ENCODE results near the gene IFIT1. TPM values are rescaled to one million over a fixed set of nuclear protein-coding genes. Genes with fewer than 3 reads are reported as not detected.

The IFIT1 gene
- total and polyA plus RNA-seq, 2 donors (not counting 3 experiments of a cell fraction or from before 2014, with no cell fraction given), result 0.51 to 0.75 TPM

GRCh38 chr10:89373916-89374711, 18.3 kb upstream of the IFIT1 start:
- Histone ChIP-seq H2AFZ (ENCODE audit: low read depth, low read length) (no peak overlapping the region), H3K36me3 (ENCODE audit: control insufficient read depth in 2 of 2, extremely low read depth in 1 of 2, insufficient read depth in 2 of 2, low read length in 2 of 2) (no peaks in the 10 kb centered on the region), H3K27ac (ENCODE audit: insufficient read depth, low read depth, low read length) (no peak overlapping the region), H3K79me2 (ENCODE audit: control insufficient read depth, insufficient read depth, low read length) (no peaks in the 10 kb centered on the region), H3K9me3 (replicated peaks; ENCODE audit: control insufficient read depth, insufficient read depth, low read length) (no peaks in the 10 kb centered on the region), H3K9ac (replicated peaks; ENCODE audit: extremely low read depth, insufficient read depth, low read length) (no peak overlapping the region), H3K9me1 (replicated peaks; ENCODE audit: control insufficient read depth, extremely low read depth, insufficient read depth, low read length) (no peaks in the 10 kb centered on the region), H3K27me3 (ENCODE audit: control insufficient read depth in 2 of 2, insufficient read depth in 2 of 2, low read length in 2 of 2) (peaks cover 6 to 9% of the 10 kb centered on the region in 2 experiments), H4K20me1 (replicated peaks; ENCODE audit: control insufficient read depth, extremely low read depth, insufficient read depth, low read length) (no peaks in the 10 kb centered on the region), H3K4me2 (ENCODE audit: insufficient read depth, low read length) (peak overlapping the region; percentile 37), H3K4me1 (ENCODE audit: control insufficient read depth, extremely low read depth, insufficient read depth, low read length) (peaks cover 11% of the 10 kb centered on the region), H3K4me3 (replicated peaks in 1 of 3; ENCODE audit: insufficient read depth in 1 of 3, low read depth in 1 of 3, low read length in 3 of 3) (no peak overlapping the region)
- TF ChIP-seq MAX (IDR thresholded peaks at IDR 0.05; ENCODE audit: insufficient read depth, insufficient read length), result peak; percentile 42
- no peak for TF ChIP-seq GATA2 (IDR thresholded peaks at IDR 0.05; ENCODE audit: insufficient read depth, insufficient read length, low read depth, low read length)
- no peak for TF ChIP-seq POLR2AphosphoS5 (IDR thresholded peaks at IDR 0.05; ENCODE audit: insufficient read depth, low read depth, low read length)
- no peak for TF ChIP-seq MYC (IDR thresholded peaks at IDR 0.05; ENCODE audit: low read depth, low read length)
- no peak for TF ChIP-seq EZH2 (IDR thresholded peaks at IDR 0.05; ENCODE audit: borderline replicate concordance, low read depth, low read length, severe bottlenecking)
- no peak for TF ChIP-seq JUN (IDR thresholded peaks at IDR 0.05; ENCODE audit: borderline replicate concordance, insufficient read depth, insufficient read length, low read depth)
- TF ChIP-seq POLR2A (IDR thresholded peaks at IDR 0.05; ENCODE audit: low read depth, low read length), result no peak
- no peak for TF ChIP-seq FOS (IDR thresholded peaks at IDR 0.05; ENCODE audit: borderline replicate concordance, insufficient read depth, low read length)
- POLR2A ChIA-PET, result interaction anchor here (0.7 kb wide), 1 partner anchor 72 kb away, joined by 3 read pairs; the partner anchor contains the start of gene IFIT2
- CTCF ChIA-PET, result interaction anchor here (1.0 to 1.3 kb wide), 2 partner anchors 72 to 116 kb away, joined by 3 read pairs; partner anchors contain the start of gene IFIT2
- DNase-seq (ENCODE audit: low read depth, low spot score), result peak; percentile 99
- dilution Hi-C loops (cut with MboI; ENCODE audit: extremely low pct_ligation_motif_present, low sequenced_read_pairs), result no loop called here
- no TSS peak for BruUV-seq (replicated peaks)
- FAIRE-seq, result peak; percentile 90
- intact Hi-C loops (cut with micrococcal nuclease), result no loop called here

Data from endothelial cell of umbilical vein (primary cell).